Measurements from ENCODE around the gene IPCEF1.

- TF ChIP-seq HMGXB4 (CRISPR knock-in tag; IDR thresholded peaks at IDR 0.05; ENCODE audit: borderline replicate concordance): no peak
- no peak for TF ChIP-seq ZFP36 (IDR thresholded peaks at IDR 0.05; ENCODE audit: borderline replicate concordance, partially characterized antibody)
- no peak for TF ChIP-seq KDM1A (IDR thresholded peaks at IDR 0.05; ENCODE audit: low read depth)
- no peak for TF ChIP-seq CTCF (IDR thresholded peaks at IDR 0.05)
- TF ChIP-seq REST (IDR thresholded peaks at IDR 0.05): no peak
- no peak for TF ChIP-seq PBX3 (IDR thresholded peaks at IDR 0.05)
- no peak for TF ChIP-seq CBX2 (IDR thresholded peaks at IDR 0.05; ENCODE audit: borderline replicate concordance, low read depth)
- no peak for TF ChIP-seq POLR2A (IDR thresholded peaks at IDR 0.05; ENCODE audit: low read length)
- TF ChIP-seq HOXB5 (CRISPR knock-in tag; IDR thresholded peaks at IDR 0.05): no peak
- no peak for TF ChIP-seq POLR2AphosphoS2 (conservative IDR thresholded peaks at IDR 0.05; ENCODE audit: low read length)
- no peak for TF ChIP-seq MYC (IDR thresholded peaks at IDR 0.05; ENCODE audit: borderline replicate concordance, low read length)
- TF ChIP-seq ZC3H11A (IDR thresholded peaks at IDR 0.05): no peak
Measured at GRCh38 chr6:154197196-154197860, 159.3 kb downstream of the IPCEF1 start.
